SK-N-SH treated with all-trans-retinoic acid at 6 μM for 48 hours (cell line): ENCODE data around the gene MUSTN1.

Source experiments
- ATAC-seq: fragments of 200-7000 bp; cut with Tn5 transposase; 3 replicates; pipeline ENCODE4 v1.9.1; 2020; ENCODE audit warnings: mild to moderate bottlenecking, moderate library complexity
- BACH2 ChIP-seq: fragments of 250-450 bp; sonication (Bioruptor Pico); IDR thresholded peaks from 2 replicates; pipeline ENCODE4 v1.9.0; 2021; ENCODE audit warnings: mild to moderate bottlenecking, borderline replicate concordance
- CSDC2 ChIP-seq: fragments of 250-450 bp; sonication (Bioruptor Pico); IDR thresholded peaks from 2 replicates; pipeline ENCODE4 v1.5.0; 2020; ENCODE audit warnings: mild to moderate bottlenecking, moderate library complexity
- ESRRG ChIP-seq: fragments of 250-450 bp; sonication (Bioruptor Pico); IDR thresholded peaks from 2 replicates; pipeline ENCODE4 v1.6.1; 2021; ENCODE audit warnings: mild to moderate bottlenecking
- GLIS3 ChIP-seq: fragments of 250-450 bp; sonication (Bioruptor Pico); IDR thresholded peaks from 2 replicates; pipeline ENCODE4 v1.5.0; 2020; ENCODE audit warnings: mild to moderate bottlenecking, moderate library complexity
- ISL1 ChIP-seq: fragments of 250-450 bp; sonication (Bioruptor Pico); IDR thresholded peaks from 2 replicates; pipeline ENCODE4 v2.1.2; 2022; ENCODE audit warnings: mild to moderate bottlenecking, moderate library complexity
- OSR1 ChIP-seq: fragments of 250-450 bp; sonication (Bioruptor Pico); IDR thresholded peaks from 2 replicates; pipeline ENCODE4 v1.8.0; 2022; ENCODE audit warnings: moderate library complexity, mild to moderate bottlenecking, inconsistent platforms
- PPARA ChIP-seq: fragments of 250-450 bp; sonication (Bioruptor Pico); IDR thresholded peaks from 2 replicates; pipeline ENCODE4 v1.5.0; 2020; ENCODE audit warnings: mild to moderate bottlenecking, borderline replicate concordance
- RARB ChIP-seq: fragments of 250-450 bp; sonication (Bioruptor Pico); IDR thresholded peaks from 2 replicates; pipeline ENCODE4 v1.8.0; 2021; ENCODE audit warnings: mild to moderate bottlenecking, moderate library complexity
- SNAI2 ChIP-seq: fragments of 250-450 bp; sonication (Bioruptor Pico); IDR thresholded peaks from 2 replicates; pipeline ENCODE4 v1.5.0; 2020; ENCODE audit warnings: mild to moderate bottlenecking, moderate library complexity
- ZC3H10 ChIP-seq: fragments of 250-450 bp; sonication (Bioruptor Pico); IDR thresholded peaks from 2 replicates; pipeline ENCODE4 v1.5.1; 2021; ENCODE audit warnings: mild to moderate bottlenecking, moderate library complexity
- ZFP3 ChIP-seq: fragments of 250-450 bp; sonication (Bioruptor Pico); IDR thresholded peaks from 2 replicates; pipeline ENCODE4 v1.5.0; 2020; ENCODE audit warnings: mild to moderate bottlenecking, moderate library complexity
- ZFP30 ChIP-seq: fragments of 450-650 bp; formaldehyde crosslinking; IDR thresholded peaks from 2 replicates; pipeline ENCODE4 v1.5.0; 2022; ENCODE audit warnings: mild to moderate bottlenecking, moderate library complexity
- ZNF565 ChIP-seq: fragments of 450-650 bp; formaldehyde crosslinking; conservative IDR thresholded peaks from 2 replicates; pipeline ENCODE4 v1.5.0; 2020; ENCODE audit warnings: low read depth, mild to moderate bottlenecking, moderate library complexity
- ZNF70 ChIP-seq: fragments of 450-650 bp; formaldehyde crosslinking; IDR thresholded peaks from 2 replicates; pipeline ENCODE4 v1.5.0; 2020; ENCODE audit warnings: mild to moderate bottlenecking, moderate library complexity
- ZNF8 ChIP-seq: fragments of 450-650 bp; formaldehyde crosslinking; IDR thresholded peaks from 2 replicates; pipeline ENCODE4 v1.5.0; 2020; ENCODE audit warnings: mild to moderate bottlenecking, moderate library complexity
- TF ChIP-seq, protein P1 (sequence below): fragments of 250-450 bp; sonication (Bioruptor Pico); IDR thresholded peaks from 2 replicates; pipeline ENCODE4 v1.8.0; 2021; ENCODE audit warnings: low read depth, mild to moderate bottlenecking, moderate library complexity, borderline replicate concordance
- TF ChIP-seq, protein P2 (sequence below): fragments of 250-450 bp; sonication (Bioruptor Pico); IDR thresholded peaks from 2 replicates; pipeline ENCODE4 v1.5.1; 2020; ENCODE audit warnings: low read depth, mild to moderate bottlenecking, moderate library complexity
- TF ChIP-seq, protein P3 (sequence below): fragments of 250-450 bp; sonication (Bioruptor Pico); IDR thresholded peaks from 2 replicates; pipeline ENCODE4 v1.8.0; 2020; ENCODE audit warnings: mild to moderate bottlenecking, moderate library complexity, borderline replicate concordance
- TF ChIP-seq, protein P4 (sequence below): fragments of 250-450 bp; sonication (Bioruptor Pico); IDR thresholded peaks from 2 replicates; pipeline ENCODE4 v1.5.1; 2021; ENCODE audit warnings: mild to moderate bottlenecking, moderate library complexity
- TF ChIP-seq, protein P5 (sequence below): fragments of 250-450 bp; sonication (Bioruptor Pico); IDR thresholded peaks from 2 replicates; pipeline ENCODE4 v1.5.0; 2020; ENCODE audit warnings: mild to moderate bottlenecking, moderate library complexity

The MUSTN1 gene

DNA sequence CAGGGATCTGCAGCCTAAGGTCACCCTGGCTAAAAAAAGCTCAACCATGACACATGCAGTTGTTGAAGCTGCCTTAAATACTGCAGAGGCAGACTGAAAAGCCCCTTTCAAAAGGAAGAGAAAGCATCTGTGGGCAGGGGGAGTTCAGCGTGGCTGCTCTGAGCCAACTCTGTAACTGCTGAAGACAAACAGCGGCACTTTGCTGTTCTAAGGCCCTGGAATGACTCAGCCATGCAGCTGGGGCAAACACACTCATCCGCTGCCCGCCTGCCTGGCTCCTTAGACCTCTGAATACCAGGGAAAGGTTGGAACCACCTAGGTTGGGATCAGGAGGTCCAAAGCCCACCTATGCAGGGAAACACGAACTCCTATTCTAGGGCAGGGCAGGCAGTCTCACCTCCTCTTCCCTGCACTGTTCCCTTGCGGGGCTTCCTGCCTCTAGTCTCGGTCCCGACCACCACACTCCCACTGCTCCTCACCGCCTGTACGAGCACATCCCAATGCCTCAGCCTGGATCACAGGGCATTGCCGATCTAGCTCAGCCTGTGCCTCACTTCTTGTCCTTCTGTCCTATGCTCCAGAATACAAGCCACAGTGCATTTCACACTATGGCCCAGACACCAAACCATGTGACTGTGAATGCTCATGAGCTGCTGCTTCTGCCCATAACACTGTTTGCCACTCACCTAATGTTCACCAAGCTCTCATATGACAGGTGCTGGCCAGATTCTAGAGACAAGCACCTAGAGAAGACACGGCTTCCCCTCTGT, 6.6 kb upstream of the MUSTN1 start:
- TF ChIP-seq PPARA (CRISPR knock-in tag): no peak
- TF ChIP-seq SNAI2: no peak
- no peak for TF ChIP-seq ZNF8
- TF ChIP-seq BACH2 (CRISPR knock-in tag): no peak
- TF ChIP-seq ZNF565 (CRISPR knock-in tag): no peak
- TF ChIP-seq, protein P1, sequence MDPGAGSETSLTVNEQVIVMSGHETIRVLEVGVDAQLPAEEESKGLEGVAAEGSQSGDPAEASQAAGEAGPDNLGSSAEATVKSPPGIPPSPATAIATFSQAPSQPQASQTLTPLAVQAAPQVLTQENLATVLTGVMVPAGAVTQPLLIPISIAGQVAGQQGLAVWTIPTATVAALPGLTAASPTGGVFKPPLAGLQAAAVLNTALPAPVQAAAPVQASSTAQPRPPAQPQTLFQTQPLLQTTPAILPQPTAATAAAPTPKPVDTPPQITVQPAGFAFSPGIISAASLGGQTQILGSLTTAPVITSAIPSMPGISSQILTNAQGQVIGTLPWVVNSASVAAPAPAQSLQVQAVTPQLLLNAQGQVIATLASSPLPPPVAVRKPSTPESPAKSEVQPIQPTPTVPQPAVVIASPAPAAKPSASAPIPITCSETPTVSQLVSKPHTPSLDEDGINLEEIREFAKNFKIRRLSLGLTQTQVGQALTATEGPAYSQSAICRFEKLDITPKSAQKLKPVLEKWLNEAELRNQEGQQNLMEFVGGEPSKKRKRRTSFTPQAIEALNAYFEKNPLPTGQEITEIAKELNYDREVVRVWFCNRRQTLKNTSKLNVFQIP (CRISPR knock-in tag): no peak
- TF ChIP-seq, protein P2, sequence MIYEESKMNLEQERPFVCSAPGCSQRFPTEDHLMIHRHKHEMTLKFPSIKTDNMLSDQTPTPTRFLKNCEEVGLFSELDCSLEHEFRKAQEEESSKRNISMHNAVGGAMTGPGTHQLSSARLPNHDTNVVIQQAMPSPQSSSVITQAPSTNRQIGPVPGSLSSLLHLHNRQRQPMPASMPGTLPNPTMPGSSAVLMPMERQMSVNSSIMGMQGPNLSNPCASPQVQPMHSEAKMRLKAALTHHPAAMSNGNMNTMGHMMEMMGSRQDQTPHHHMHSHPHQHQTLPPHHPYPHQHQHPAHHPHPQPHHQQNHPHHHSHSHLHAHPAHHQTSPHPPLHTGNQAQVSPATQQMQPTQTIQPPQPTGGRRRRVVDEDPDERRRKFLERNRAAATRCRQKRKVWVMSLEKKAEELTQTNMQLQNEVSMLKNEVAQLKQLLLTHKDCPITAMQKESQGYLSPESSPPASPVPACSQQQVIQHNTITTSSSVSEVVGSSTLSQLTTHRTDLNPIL: no peak
- no peak for TF ChIP-seq ESRRG (CRISPR knock-in tag)
- no peak for TF ChIP-seq ZNF70 (CRISPR knock-in tag)
- TF ChIP-seq CSDC2: no peak
- TF ChIP-seq, protein P3, sequence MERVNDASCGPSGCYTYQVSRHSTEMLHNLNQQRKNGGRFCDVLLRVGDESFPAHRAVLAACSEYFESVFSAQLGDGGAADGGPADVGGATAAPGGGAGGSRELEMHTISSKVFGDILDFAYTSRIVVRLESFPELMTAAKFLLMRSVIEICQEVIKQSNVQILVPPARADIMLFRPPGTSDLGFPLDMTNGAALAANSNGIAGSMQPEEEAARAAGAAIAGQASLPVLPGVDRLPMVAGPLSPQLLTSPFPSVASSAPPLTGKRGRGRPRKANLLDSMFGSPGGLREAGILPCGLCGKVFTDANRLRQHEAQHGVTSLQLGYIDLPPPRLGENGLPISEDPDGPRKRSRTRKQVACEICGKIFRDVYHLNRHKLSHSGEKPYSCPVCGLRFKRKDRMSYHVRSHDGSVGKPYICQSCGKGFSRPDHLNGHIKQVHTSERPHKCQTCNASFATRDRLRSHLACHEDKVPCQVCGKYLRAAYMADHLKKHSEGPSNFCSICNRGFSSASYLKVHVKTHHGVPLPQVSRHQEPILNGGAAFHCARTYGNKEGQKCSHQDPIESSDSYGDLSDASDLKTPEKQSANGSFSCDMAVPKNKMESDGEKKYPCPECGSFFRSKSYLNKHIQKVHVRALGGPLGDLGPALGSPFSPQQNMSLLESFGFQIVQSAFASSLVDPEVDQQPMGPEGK (CRISPR knock-in tag): no peak
- TF ChIP-seq ZC3H10 (CRISPR knock-in tag): no peak
- TF ChIP-seq ZFP30 (CRISPR knock-in tag): no peak
- TF ChIP-seq ZFP3 (CRISPR knock-in tag): no peak
- TF ChIP-seq GLIS3 (CRISPR knock-in tag): no peak
- TF ChIP-seq, protein P4, sequence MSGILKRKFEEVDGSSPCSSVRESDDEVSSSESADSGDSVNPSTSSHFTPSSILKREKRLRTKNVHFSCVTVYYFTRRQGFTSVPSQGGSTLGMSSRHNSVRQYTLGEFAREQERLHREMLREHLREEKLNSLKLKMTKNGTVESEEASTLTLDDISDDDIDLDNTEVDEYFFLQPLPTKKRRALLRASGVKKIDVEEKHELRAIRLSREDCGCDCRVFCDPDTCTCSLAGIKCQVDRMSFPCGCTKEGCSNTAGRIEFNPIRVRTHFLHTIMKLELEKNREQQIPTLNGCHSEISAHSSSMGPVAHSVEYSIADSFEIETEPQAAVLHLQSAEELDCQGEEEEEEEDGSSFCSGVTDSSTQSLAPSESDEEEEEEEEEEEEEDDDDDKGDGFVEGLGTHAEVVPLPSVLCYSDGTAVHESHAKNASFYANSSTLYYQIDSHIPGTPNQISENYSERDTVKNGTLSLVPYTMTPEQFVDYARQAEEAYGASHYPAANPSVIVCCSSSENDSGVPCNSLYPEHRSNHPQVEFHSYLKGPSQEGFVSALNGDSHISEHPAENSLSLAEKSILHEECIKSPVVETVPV (CRISPR knock-in tag): no peak
- no peak for TF ChIP-seq OSR1 (CRISPR knock-in tag)
- TF ChIP-seq ISL1: no peak
- TF ChIP-seq RARB: no peak
- TF ChIP-seq, protein P5, sequence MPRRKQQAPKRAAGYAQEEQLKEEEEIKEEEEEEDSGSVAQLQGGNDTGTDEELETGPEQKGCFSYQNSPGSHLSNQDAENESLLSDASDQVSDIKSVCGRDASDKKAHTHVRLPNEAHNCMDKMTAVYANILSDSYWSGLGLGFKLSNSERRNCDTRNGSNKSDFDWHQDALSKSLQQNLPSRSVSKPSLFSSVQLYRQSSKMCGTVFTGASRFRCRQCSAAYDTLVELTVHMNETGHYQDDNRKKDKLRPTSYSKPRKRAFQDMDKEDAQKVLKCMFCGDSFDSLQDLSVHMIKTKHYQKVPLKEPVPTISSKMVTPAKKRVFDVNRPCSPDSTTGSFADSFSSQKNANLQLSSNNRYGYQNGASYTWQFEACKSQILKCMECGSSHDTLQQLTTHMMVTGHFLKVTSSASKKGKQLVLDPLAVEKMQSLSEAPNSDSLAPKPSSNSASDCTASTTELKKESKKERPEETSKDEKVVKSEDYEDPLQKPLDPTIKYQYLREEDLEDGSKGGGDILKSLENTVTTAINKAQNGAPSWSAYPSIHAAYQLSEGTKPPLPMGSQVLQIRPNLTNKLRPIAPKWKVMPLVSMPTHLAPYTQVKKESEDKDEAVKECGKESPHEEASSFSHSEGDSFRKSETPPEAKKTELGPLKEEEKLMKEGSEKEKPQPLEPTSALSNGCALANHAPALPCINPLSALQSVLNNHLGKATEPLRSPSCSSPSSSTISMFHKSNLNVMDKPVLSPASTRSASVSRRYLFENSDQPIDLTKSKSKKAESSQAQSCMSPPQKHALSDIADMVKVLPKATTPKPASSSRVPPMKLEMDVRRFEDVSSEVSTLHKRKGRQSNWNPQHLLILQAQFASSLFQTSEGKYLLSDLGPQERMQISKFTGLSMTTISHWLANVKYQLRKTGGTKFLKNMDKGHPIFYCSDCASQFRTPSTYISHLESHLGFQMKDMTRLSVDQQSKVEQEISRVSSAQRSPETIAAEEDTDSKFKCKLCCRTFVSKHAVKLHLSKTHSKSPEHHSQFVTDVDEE: no peak
- no peak for ATAC-seq

DNA sequence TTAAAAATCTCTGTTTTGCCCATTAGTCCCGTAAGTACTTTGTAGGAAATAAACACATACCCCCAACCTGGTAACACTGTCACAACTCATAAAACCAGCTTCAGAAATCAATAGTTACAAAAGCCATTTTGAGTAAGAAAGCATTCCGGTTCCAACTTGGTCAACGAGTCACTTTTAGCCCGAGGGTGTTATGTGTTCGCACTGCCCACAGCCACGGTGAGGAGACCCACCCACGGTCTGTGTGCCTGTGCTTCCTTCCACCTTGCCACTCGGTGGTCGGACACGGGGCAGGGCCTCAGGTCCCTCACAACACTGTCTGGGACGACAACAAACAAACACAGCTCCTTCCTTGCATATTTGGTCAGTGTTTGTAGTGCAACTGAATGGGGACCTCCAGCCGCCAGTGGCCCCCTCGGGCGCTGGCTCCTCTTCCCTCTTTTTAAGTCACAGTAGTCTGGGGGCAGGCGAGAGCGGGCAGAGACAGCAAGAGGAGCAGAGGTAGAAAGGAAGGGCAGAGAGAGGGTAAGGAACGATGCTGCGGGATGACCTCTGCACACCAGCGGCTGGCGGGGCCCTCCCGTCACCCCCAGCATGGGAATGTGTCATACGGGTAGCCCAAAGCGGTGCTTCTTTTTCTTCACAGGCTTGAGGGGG, 5.2 kb upstream of the MUSTN1 start:
- TF ChIP-seq ZNF565 (CRISPR knock-in tag): no peak
- TF ChIP-seq, protein P2: no peak
- no peak for TF ChIP-seq PPARA (CRISPR knock-in tag)
- TF ChIP-seq GLIS3 (CRISPR knock-in tag): no peak
- TF ChIP-seq, protein P1 (CRISPR knock-in tag): no peak
- no peak for TF ChIP-seq ZNF70 (CRISPR knock-in tag)
- TF ChIP-seq ZFP30 (CRISPR knock-in tag): no peak
- TF ChIP-seq, all 23 proteins: peak for 0
- ATAC-seq: no peak
